Activated naive CD4-positive, alpha-beta T cell (primary cell): ENCODE results near the gene NPW.
A peak's percentile ranks its signal among the peaks of the same experiment; 100 is the strongest.
"Not testable (repeated sequence)": the region's sequence is repeated elsewhere in the genome, so short reads cannot be mapped to it uniquely, and the experiment has no call there.

Source experiments
- DNase-seq, 4 experiments: peaks; one replicate each; lab custom pipeline; 2025; lab: John Stamatoyannopoulos, UW

NPW gene

DNA sequence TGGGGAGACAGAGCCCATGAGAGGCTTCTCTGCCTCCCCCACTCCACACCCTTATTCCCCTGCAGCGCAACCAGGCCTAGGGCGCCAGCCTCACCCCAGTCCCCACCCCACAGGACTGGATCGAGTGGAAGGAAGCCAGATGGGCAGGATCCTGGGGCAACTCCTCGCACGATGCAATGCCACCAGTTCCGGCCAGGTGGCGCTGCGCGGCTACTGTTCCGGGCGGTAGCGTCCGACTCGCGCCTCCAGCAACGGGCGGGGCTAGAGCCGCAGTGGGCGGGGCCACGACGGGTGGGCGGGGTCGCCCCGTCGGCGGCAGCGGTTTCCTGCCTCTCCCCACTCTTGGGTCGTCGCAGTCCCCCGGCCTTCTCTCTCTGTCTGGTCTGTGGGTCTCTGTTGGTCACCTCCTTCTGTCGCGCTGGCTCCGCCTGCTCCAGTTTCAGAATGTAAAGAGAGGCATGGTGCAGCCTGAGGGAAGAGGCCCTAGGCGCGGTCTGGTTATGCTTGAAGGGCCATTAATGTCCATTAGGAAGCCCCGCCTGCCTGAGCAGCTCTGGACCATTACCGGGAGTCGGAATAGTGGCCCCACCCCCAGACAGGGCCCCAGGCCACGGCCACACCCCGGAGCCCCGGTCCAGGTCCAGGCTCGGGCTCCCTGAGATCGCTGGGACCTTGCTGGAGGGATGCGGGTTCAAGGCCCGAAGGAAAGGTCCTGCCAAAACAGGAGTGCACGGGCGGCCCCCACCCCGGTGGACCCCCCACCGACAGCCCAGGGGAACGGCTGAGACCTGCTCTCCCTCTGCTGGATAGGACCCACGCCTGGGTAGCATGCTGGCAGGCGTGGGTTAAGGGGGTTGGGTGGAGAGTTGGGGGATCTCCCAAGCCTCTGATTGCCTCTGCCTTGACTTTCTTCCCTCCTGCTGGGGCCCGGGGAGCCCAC, 3.8 kb downstream of the NPW start:
- DNase-seq: peak; percentile 85 to 98 (median 98)

DNA sequence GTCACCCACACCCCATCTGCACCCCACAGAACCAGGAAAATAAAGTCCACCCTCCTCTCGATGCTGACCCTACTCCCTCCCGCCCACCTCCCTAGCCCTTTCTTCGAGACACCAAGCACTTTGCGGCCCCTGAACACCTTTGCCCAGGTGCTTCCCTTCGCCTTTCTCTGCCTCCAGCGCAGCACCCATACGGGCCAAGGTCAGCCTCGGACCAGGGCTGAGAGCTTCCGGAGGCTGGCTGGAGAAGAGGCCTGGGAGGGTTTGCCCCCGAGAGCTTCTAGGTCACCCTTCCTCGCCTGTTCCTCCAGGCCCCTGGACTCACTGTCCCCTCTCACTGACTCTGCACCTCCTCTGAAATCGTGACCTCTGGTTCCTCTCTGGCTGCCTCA, 4.4 kb downstream of the NPW start:
- no peak for DNase-seq

- no peak for DNase-seq
These were observed 5.7 kb downstream of the NPW start for GRCh38 chr16:2025251-2025650.

DNA sequence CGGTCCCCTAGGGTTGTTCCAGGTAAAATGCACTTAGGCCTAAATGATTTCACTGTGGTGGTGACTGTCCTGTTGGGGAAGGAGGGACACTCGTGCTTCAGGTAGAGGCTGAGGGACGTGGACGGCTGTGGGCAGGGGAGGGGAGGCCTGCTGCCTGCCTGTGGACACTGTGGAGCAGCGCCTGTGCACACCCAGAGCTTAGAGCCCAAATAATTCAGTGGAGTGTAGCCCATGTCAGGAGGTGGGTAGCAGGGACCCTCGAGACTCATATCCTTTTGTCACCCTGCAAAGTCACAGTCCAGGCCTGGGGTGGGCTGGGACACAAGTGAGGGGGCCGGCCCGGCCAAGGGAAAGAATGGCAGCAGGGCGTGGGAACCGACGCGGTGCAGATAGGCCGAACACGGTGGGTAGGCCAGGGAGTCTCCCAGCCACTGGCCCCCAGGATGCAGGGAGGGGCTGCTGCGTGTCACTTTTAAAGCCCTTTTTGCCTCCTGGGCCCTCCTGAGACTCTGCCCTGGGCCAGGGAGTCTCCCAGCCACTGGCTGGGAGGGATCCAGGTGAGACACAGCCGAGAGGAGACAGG, 6.4 kb downstream of the NPW start:
- DNase-seq: no peak

DNA sequence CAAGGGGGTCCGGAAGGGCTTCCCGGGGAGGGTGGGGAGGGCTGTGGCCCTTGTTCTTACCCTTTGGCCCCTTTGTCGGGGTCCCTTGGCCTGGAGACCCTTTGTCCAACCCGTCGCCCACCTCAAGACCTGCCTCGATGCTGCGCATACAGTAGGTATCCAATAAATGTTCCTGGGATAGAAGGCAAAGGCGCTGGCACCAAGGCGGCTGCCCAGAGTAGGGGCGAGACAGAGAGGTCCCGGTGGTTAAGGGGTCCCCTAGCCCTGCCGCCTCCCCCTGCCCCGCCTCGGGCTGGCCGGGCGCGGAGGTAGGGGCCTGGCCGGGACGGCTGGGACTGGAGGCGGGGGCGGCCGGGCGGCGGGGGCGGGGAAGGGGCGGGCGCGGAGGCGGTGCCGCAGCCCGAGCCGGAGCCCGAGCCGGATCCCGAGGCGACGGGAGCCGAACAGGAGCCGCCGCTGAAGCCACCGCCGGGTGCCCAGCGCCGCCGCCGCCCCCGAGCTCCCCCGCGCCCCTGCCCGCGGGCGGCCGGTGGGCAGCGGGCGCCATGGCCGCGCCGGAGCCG, 7.0 kb downstream of the NPW start, which contains the start of gene NHERF2:
TSS of gene NHERF2 (plus strand) at position 442 of the 563 bp plus-strand sequence. CDS start at position 546, 104 bp downstream.
- no peak for DNase-seq

DNA sequence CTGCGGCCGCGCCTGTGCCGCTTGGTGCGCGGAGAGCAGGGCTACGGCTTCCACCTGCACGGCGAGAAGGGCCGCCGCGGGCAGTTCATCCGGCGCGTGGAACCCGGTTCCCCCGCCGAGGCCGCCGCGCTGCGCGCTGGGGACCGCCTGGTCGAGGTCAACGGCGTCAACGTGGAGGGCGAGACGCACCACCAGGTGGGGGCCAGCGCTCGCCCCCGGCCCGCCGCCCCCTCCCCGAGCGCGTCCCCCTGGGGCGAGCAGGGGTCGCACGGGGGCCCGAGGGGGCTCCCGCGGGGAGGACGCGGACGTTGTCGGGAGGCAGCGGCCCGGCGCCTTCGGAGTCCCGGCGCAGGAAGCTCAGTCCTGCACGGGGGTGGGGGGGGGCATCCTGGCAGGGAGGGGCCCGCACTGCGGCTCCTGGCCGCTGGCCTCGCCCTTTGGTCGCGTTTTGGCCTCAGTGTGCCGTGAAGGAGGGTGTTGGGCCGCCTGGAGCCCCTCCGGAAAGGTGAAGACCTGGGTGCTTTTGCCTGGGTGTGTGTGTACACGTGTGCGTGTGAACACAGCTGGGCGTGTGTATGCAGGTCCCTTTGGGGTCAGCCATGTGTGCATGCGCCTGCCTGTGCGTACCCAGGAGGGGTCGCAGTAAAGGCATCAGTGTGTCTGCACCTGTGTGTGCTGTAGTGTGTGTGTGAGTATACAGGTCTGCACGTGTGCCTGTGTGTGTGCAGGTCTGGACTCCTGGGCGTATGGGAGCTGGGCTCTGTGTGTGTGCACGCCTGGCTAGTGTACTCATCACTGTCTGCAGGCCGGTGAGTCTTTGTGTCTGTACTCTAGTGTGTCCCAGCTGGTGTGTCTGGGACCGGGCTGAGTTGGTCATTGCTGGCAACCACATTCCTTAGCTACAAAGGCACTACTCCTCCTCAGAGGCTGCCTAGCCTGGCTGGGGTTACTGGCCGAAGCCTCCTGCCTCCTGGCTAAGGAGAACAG, 7.7 kb downstream of the NPW start:
- peak in 1 of 4 experiments; percentile 26 for DNase-seq

DNA sequence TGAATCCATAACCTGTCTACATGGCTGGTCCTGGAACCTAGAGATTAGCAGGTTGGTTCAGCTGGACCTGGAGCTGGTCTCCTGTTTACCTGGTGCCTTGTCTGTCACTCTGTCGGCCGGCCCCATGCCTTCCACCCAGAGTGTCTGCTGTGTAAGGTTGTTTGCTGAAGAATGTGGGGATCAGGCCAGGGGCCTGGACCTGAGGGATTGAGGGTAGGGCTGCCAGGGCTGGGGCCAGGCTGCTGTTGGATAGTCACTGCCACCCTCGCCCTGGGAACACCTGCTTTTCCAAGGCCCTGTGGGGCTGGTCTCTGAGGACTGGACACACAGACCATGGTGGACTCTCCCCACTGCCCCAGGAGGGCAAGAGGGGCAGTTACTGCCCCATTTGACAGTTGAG, 8.6 kb downstream of the NPW start:
- DNase-seq: no peak

- no peak for DNase-seq
These were observed 9.1 kb downstream of the NPW start for GRCh38 chr16:2028620-2029220.

DNA sequence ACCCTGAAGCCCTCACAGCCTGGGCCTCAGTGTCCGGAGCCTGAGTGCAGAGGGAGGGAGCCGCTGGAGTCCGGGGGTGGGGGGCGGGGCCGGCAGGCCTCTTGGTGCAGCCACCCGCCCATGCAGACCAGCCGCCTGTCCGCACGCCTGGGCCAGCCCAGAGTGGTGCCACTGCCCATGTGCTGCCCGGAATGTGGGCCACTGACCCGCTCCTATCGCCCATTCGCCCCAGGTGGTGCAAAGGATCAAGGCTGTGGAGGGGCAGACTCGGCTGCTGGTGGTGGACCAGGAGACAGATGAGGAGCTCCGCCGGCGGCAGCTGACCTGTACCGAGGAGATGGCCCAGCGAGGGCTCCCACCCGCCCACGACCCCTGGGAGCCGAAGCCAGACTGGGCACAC, 9.8 kb downstream of the NPW start:
- no peak for DNase-seq

DNA sequence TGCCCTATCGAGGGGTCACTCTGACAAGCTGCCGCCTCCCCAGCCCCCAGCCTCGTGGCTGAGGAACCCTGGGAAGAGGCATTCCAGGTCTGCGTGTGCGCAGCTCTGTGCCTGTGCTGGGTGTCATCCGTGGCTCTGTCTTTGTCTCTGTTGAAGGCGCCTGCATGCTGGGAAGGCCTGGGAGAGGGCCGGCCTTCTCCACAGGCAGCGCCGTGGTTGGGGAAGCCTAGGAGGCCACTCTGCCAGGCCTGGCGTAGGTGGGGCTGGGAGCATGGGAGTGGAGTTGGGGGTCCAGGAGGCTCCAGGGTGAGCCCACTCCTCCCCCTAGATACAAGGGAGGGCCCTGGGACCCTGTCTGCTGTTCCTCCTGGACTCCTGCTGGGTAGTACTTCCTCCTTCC, 10.5 kb downstream of the NPW start:
- no peak for DNase-seq

DNA sequence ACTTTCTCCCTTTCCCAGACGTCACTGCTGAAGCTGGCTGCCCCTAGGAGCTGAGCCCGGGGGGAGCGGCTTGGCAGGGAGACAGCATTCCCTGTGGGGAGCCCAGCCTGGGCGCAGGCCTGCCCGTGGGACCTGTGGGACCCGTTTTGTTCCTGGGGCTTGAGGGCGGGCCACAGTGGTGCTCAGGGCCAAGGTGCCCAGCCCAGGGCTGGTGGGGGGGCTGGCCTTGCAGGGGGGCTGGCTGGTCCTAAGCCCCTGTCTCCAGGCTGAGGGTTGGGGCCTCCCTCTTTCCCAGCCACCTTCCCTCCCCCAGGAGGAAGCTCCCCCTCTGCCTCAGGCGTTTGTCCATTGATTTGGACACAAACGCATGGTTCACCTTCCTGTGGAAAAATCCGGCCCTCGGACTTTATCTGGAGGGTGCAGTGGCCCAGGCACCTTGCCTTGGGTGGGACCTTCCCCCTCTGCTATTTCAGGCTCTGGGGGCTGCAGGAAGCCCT, 11.5 kb downstream of the NPW start:
- DNase-seq: no peak

GRCh38 chr16:2032285-2033056, 12.9 kb downstream of the NPW start:
- DNase-seq: no peak

DNA sequence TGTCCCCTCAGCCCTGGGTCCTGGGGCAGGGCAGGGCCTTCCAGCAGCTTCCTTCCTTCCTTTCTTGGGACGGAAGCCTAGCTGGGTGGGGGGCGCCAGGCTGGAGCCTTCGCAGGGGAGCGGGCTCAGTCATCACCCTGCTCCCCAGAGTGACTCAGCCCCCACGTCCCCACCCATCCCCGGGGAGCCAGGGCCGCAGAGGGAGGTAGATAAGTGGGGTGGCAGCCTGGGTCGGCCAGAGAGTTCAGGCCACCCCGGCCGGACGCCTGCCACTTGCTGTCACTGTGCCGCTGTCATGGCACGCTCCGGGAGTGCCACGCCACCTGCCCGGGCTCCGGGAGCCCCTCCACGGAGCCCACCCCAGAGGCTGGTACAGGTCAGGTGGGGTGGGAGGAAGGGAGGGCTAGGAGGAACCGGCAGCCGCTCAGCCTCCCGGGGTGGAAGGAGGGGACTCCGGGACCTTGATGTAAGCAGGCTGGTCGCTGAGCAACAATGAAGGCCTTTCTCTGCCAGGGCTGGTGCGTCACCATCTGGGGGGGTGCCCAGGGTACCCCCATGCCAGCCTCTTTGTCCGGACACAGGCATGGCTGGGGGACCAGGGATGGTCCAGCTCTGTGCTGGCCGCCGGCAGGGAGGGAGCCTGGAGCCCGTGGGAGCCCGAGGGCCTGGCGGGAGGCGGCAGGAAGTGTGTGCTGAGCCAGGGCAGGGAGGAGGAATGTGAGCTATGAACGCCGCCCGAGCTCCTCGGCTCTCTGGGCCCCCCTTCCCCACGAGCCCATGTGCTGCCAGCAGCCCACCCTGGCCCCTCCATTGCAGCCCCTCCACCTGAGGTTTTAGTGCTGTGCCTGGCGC, 13.7 kb downstream of the NPW start:
- no peak for DNase-seq

- not testable (repeated sequence) for DNase-seq
These were observed 14.5 kb downstream of the NPW start for GRCh38 chr16:2033909-2034695.

GRCh38 chr16:2034696-2035430, 15.3 kb downstream of the NPW start:
- DNase-seq: no peak

DNA sequence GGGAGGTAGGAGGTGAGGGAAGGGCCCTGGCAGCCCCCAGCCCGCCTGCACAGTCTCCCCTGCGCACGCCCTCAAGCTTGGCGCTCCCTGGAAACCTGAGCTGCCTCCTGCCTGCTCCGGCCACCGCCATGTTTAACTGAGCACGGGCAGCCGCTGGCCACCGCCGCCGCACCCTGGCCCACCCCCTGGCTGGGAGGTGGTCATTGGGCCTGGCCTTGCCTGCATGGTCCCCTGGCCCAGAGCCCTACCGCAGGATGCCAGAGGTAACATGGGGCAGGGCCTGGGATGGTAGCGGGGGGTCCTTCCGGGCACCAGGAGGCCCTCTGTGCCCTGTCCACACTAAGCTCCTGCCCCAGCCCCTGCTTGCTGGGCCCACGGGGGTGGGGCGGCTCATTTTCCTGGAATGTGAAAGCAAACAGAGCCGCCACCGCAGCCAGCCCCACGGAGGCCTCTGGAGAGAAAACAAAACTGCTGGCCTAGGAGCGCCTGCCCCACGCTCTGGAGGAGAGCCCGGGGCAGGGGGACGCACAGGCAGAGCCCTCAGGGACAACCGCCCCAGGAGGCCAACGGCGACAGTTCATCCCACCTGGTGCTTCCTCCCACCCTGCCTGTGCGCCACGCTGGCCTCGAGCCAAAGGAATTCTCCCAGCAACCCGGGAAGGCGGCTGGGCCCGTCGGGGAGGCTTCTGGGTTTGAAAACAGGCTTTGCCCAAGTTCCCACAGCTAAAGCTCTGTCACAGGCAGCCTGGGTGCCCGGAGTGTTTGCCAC, 16.0 kb downstream of the NPW start:
- DNase-seq: no peak
